HG03439 (cell line): Measurements from ENCODE around the gene ETNK2.

Experiments
- ATAC-seq: cut with Tn5 transposase; IDR thresholded peaks from one replicate; pipeline ENCODE4 v1.9.1; 2021; ENCODE audit warnings: mild to moderate bottlenecking, moderate library complexity; ENCODE audit not compliant: unreplicated experiment

ETNK2 gene

DNA sequence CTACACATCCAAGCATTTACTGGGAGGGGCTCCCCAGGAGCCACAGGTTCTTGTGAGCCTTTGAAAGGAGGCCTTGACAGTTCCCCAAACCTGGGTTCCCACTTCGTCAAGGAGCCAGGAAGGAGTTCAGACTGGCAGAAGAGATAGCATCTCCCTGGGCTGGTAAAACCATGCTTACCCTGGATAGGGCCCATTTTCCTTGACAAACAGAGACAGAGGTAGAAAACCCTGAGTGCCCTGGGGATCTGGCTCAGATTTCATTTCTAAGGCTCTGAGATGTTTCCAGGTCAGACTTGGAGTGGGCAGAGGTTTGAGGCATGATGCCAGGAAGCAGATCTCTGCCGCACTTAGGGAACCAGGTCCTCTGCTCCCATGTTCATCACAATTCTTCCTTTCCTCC is 2.7 kb downstream of the ETNK2 start:
- ATAC-seq: no peak

DNA sequence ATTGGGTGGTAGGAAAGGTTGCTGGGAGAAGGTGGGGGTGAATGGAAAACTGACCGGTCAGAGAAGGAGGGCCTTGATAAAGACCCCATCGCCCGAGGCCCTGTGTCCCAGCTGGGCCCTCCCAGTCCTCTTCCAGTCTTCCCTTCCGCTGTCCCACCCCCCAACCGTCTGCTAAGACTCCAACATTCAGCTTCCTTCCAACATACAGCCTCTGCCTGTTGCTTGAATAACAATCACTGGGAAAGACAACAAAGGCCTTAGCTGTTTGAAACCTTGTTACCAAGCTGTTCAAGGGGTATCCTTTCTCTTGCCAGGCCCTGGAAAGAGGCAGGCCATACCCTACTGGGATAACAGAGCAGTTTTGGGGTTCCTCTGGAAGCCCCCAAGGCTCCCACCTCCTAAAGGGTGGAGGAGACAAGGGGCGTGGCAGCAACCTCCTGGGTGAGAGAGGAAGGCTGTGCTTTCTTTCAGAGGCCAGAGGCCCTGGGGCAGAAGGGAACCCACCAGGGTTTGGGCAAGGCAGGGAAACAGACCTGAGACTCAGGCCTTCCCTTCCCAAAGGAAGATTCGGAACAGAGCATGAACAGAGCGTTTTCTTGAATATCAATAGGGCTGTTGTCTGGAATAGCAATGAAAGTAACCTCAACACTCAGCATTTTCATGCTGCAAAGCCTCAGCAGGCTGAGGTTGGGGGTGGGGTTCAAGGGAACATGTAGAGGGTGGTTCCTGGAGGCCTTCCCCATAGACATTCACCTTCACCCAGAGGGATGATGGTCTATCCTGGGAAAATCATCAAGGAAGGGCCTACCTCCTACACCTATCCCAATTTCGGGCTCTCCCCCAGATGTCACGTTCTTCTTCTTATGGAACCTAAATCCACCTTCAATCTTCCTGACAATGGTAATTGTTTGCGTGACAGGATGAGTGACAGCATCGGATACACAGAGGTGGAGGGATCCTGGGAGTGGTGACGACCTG is 4.1 kb downstream of the ETNK2 start:
- ATAC-seq: no peak

DNA sequence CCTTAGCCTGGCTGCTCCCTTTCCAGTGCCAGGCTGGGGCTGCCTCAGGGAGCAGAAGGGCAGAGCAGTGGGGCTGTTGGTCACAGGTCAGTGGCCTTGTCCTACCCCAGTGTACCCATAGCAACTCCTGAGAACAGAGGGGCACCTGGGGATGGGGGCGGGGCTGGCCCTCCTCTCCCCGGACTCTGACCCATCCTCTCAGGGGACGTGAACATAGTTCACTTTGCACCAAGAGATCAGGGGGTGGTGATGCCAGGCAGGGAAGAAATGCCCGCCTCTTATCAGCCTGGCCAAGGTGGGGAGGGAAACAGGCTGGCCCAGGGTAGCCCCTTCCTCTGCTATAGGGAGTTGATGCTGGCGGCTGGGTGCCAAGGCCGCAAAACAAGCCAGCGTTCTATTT is 4.9 kb downstream of the ETNK2 start:
- no peak for ATAC-seq

DNA sequence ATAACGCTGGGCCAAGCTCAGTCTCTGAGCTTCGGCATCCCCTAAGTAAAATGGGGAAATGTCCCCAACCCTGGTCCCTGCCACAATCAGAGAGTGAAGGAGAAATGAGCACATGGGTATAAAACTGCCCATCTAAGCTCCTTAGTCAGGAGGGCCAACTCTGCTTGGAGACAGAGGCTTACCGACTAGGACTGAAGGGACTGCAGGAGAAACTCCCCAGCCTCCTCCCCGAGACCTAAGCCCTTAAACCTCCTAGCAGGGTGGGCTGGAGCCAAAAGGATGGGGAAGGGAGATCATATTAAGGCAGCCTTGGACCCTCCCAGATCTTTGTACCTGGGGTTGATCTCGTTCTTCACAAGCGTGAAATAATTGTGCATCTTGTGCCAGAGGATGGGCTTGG is 5.5 kb downstream of the ETNK2 start:
- no peak for ATAC-seq

DNA sequence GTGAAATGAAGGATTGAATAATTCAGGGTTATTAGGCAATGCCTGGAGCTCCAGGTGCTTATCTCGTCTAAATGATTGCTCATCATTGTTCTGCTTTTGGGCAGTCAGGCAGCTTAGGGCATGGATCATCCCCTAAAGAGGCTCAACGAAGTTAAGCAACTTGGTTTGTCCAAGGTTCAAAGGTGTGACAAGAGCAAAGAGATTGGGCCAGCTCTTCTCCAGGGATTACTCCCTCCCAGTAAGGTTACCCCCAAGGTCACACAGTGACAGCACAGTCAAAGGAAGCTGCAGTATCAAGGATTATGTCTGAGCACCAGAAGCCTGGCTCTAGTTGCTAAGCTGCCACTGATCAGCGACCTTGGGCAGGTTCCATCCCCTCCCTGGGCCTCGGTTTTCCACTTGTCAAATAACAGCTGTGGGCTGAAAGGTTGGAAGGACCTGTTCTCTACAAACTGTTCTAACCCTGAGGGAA is 6.8 kb downstream of the ETNK2 start:
- ATAC-seq: no peak

DNA sequence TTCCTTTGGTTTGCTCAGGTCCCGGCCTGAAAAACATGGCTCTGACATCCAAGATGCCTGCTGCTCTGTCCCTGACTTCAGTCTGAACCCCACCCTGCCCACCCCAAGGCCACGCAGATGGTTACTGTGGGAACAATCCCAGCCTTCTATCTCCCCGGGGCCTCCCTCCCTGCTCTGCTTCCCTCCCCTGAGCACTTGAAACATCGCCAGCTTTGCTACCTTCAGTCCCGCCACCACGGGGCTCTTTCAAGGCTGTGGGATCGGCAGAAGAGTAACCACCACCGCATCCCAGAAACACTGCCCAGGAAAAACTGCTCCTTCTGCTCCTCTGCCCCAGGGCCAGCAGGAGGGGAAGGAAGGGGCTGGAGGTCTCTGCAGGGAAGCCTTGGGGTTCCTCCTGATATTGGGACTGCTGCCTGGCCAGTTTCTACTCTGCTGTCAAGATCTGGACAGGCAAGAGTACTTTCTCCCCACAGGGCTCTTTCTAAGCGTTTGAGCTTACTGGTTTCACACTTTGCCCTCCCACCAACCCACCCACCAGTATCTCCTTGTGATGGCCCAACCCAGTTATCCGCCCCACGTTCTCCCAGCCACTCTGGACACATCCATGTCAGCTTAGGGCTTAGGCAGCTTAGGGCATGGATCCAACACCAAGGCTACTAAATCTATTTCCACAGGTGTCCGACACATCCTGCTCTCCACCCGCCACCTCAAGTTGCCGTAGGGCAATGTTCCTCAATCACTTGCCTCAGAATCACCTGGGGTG is 8.4 kb downstream of the ETNK2 start:
- no peak for ATAC-seq

DNA sequence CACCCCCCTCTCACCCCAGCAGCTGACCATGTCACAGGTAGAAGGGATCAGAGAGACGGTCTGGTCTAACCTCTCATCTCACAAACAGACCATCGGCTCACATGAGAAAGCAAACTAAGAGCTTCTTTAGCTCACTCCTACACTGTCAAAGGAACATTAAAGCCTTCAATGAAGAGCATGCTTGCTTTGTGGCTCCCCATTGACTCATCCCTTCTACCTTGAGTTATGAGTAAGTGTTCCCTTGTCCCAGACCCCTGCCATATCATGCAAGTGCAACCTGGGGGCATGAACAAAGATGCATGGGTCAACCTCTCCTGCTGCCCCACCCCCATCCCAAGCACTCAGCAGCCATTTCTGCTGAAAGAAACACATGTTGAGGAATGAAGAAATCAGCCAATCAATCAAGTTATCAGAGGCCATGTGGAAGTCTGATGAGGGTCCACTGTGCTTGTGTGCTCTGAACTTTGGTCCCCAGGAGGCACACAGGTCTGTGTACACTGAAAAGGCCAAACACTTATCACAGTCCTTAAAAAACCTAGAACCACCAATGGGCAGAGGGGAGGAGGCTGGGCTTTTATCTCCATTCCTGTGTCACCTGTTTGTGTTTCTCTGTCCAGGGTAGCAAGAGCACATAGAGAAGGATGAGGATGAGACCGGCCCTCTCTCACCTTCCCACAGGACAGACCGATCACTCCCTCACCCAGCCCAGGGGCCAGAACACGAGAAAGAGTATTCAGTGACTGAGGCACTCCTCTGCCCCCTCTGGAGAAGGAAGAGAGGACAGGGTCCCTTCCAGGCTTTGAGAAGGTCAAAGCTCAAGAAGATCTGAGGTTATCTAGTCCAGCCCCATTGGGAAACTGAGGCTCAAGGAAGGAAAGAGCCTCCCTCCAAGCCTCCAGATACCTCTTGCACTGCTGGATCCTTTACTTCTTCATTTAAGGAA is 9.5 kb downstream of the ETNK2 start:
- no peak for ATAC-seq

DNA sequence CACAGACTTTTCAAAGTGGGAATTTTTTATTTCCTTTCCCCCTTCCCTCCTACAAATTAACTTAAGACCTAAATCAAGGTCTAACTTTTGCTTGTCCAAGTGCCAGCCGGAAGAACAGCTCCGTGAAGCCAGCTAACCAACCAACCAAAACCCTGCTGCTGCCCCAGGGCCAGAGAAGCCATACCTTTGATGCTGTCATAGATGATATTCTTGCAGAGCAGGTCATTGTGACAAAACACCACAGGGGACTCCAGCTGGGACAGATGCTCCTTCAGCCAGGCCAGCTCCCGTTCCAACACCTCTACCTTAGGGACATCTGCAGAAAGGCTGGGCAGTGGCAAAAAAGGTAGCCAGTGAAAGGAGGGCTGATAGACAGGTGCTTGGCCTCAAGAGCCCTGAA is 10.7 kb downstream of the ETNK2 start:
- no peak for ATAC-seq

DNA sequence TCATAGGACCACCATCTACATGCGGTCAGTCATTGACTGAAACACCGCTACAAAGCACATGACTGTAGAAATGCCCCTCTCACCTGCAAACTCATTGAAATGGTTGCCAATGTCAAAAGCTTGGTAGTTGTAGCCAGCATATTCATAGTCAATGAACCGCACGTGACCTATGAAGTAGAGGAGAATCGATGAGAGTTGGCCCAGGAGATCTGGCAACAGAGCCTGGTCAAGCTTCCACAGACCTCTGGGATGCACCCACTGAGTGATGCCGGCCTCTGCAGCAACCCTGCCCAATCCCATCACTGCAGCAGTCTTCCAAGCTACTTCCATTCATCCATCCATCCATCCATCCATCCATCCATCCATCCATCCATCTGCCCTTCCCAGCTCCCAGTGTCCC is 11.9 kb downstream of the ETNK2 start:
- ATAC-seq: no peak

DNA sequence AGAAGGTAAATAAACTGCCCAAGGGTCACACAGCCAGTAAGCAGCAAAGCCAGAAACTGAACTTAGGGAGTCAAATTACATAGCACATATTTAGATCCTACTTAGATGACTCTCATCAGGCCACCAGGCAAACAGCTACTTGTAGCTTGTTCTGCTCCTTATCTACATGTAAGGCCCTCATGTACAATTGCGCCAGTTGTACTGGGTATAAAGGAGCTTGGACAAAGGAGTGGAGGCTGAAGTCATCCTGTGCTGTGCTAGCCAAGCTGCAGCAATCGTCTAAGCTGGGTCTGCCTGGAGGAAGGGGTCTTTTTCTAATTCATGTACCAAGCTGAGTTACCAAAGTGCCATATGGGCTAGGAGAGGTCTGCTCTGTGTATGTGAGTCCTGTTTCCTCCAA is 12.8 kb downstream of the ETNK2 start:
- no peak for ATAC-seq

DNA sequence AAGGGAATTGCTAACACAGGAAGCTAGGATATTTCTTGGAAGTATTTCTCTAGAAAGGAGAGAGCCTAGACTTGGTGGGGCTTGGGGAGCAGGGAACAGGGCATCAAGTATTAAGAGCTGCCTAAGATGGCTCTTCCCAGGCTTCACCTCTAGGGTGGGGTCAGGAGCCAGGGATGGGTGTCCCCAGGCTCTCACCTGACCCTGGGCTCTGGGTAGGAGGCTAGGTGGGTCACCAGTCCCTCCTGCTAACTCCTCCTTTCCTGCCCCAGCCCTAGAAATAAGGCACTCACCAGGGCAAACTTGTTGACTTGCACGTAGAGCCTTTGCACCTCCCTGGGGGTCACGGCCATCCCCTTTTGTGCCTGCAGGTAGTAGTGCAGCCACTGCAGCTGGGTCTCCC is 15.0 kb downstream of the ETNK2 start:
- ATAC-seq: no peak

DNA sequence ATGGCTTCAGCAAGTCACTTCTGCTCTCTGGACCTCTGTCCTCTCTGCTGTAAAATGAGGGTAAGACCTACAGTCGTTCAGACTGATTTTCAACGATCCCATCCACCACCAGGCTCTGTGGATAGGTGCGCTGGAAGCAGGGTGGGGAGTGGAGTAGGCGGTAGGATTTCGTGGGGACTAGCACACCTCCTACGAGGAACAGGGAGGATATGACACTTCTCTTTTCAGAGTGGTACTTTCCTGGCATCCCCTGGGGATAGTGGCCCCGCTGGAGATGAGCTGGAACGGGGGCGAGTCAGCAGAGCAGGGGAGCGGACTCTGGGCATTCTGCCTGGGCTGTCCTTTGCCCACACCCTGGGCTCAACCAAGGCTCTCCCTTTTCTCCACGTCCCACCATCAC is 17.7 kb downstream of the ETNK2 start:
- no peak for ATAC-seq

DNA sequence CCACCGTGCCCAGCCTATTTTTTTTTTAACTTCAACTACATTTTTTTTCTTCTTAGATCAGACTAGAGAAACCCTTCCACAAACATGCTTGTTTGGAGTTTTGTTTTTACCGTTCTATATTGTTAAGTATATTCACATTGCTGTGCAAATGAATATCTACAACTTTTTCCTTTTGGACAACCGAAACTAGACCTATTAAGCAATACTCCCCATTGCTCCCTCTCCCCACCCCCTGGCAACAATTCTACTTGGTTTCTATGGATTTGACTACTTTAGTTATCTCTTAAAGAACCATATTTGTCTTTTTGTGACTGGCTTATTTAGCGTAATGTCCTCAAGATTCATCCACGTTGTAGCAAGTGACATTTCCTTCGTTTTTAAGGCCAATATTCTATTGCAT is 19.1 kb downstream of the ETNK2 start:
- no peak for ATAC-seq

DNA sequence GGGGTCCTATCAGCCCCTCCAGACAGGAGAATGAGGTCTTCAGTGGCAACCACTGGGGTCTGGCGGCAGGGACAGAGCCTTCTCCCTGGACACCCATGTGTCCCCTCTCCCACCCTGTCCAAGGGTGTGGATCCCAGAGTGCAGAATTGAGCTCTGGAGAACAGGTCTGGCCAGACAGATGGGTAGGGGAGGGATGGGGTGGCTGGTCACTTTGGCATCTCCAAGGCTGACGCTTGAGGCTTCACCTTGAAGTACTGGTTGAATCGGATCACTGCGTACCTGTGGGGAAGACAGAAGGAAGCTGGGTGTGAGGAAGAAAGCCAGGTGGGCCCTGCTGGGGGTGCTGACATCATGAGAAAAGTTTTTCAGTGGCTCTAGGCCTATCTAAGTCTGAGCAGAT is 19.9 kb downstream of the ETNK2 start:
- ATAC-seq: no peak

DNA sequence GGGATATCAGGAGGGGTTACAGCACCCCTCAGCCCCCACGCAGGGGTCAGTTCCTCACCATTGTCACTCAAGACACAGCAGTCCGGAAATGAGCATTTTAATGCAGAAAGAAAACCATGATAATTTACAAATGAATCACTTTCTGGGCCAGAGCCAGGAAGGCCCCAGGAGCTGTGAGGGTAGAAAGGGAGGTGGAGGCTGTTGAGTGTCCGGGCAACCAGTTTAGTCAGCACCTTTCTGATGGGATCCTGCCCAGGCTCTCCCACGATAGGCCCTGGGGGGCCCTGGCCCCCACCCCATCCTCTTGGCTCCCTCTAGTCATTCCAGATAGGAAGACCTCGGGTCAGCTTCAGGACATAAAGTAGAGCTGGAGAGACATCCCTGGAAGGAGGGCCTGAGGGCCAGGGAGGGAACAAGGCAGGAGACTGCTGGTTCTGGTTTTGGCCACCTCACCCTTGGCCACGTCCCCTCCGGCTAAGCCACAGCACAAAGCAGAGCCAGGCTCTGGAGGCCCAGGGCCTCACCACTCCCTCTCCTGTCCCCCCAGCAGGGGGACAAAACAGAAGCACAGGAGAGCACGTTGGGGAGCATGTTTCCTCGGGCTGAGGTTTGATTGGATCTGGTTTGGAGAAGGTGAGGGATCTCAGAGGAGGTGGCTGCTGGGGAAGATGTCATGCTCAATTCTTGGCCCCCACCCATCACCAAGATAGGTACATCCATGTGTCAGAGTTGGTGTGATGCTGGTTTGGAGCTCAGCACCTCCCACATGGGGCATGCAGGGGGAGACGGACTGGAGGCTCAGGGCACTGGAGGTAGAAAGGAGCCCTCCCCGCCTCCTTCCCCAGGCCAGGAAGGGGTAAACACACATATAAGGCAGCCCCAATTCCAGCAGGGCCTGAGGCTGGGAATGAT is 20.6 kb downstream of the ETNK2 start:
- no peak for ATAC-seq

DNA sequence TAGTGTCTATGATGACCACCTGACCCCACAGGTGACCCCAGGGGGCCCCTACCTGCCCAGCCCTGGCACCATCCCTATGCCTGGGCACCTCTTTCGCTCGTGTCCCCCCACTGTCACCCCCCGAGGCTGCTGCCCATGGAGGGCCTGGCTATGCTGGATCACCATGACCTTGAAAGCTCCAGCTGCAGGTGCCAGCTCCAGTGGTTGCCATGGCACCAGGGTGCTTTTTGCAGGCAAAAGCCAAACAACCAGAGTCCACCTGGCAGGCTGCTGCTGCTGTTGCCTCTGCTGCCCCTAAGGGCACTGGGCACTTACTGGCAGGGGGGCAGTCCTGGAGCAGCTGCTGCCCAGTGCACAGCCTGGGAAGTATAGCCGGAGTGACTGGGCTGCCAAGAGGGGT is 21.7 kb downstream of the ETNK2 start:
- ATAC-seq: no peak

DNA sequence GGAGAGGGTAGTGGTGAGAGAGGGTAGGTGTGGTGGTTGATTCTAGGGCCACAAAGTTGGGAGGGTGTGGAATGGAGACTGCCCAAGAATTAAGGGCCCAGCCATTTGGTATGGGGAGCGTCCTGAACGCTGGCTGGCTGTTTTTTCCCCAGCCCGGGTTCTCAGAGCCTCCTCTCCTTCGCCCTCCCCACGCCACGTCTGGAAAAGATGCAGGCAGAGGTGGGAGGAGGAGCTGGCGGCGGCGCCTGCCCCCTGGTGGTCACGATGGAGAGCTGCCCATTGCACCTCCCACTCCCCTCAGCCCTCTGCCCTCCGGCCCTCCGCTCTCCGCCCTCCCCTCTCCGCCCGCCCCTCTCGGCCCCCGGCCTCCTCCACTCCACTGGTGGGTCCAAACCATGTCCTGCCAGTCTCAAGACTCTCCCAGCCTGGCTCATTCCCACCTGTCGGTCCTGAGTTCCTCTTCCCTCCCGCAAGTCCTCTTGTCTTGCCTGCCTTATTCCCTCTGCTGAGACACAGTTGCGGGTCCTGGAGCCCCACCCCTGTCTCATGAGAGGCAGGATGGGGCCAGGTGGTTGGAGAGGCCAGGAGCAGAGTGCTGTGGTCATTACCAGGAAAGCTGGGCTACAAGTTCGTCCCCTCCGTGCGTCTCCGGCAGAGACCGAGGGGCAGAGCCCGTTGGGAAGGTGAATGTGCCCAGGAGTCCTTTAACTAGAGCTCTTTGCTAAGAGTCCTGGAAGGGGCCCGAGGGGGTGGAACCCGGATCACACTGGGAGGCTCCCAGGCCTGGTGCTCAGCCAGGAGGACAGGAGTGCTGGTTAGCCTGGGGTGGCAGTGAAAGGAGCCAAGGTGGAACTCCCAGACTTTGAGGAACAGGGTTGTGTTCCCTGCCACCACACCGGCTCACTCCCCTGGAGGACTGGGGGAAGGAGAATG is 22.6 kb downstream of the ETNK2 start:
- ATAC-seq: no peak

DNA sequence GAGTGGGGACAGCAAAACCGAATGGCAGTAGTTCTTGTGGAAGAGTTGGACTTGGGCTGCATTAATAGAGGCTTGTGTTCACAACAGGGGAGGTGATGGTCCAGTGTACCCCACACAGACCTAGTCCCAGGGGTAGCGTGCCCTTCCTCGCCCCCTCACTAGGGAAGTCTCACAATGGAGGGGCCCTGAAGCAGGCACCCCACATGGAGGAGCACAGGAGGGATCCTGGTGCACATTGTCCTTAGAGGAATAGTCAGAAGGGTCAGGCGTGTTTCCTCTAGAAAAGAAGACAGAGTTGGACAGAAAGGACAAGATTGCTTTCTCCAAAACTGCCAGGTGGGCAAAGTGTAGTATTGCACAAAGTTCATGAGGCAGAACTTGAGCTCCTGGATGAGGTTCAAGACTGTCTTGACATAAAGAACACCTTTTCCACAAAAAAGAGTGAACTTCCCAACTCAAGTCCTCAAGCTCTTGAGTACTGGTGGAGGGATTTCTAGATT is 23.3 kb downstream of the ETNK2 start:
- no peak for ATAC-seq
